Liver (tissue), 9 donors: ENCODE results near the gene YWHAB. TPM values are rescaled to one million over a fixed set of nuclear protein-coding genes. Genes with fewer than 3 reads are reported as not detected.

ENCODE experiments used
- DNase-seq: peaks from one replicate; pipeline ENCODE4 v3.0.0-alpha.2; 2017; ENCODE audit warnings: low spot score
- H3K27ac ChIP-seq, 2 donors: one replicate each; pipeline ENCODE4 v1.7.0; 2013; ENCODE audit warnings: inconsistent platforms in 2 of 2, low read length in 2 of 2, control low read depth in 1 of 2, low read depth in 1 of 2, mild to moderate bottlenecking in 1 of 2
- H3K27me3 ChIP-seq, 4 donors: one replicate each; pipeline versions ENCODE4 v1.6.1 to v1.7.0; 2013; ENCODE audit warnings: low read length in 3 of 4, inconsistent platforms in 1 of 4, mild to moderate bottlenecking in 1 of 4, moderate library complexity in 1 of 4; ENCODE audit not compliant: control insufficient read depth in 4 of 4, insufficient read depth in 4 of 4
- H3K36me3 ChIP-seq, 4 donors: one replicate each; pipeline versions ENCODE4 v1.6.1 to v1.7.0; 2013; ENCODE audit warnings: low read length in 3 of 4, mild to moderate bottlenecking in 3 of 4, low read depth in 1 of 4, moderate library complexity in 1 of 4; ENCODE audit not compliant: control insufficient read depth in 4 of 4, insufficient read depth in 3 of 4
- H3K4me1 ChIP-seq, 4 donors: one replicate each; pipeline versions ENCODE4 v1.6.1 to v1.7.0; 2013; ENCODE audit warnings: low read length in 3 of 4, mild to moderate bottlenecking in 3 of 4, moderate library complexity in 1 of 4; ENCODE audit not compliant: control insufficient read depth in 4 of 4, insufficient read depth in 4 of 4
- H3K4me3 ChIP-seq, 3 donors: one replicate each; pipeline versions ENCODE4 v1.6.1 to v1.7.0; 2013; ENCODE audit warnings: low read length in 3 of 3, control low read depth in 1 of 3, low read depth in 1 of 3, mild to moderate bottlenecking in 1 of 3
- H3K9ac ChIP-seq, 2 donors: one replicate each; pipeline ENCODE4 v1.7.0; 2013; ENCODE audit warnings: low read length in 2 of 2, mild to moderate bottlenecking in 2 of 2, moderate library complexity in 2 of 2, control low read depth in 1 of 2, low read depth in 1 of 2
- H3K9me3 ChIP-seq, 4 donors: one replicate each; pipeline versions ENCODE4 v1.6.1 to v1.7.0; 2013; ENCODE audit warnings: low read length in 3 of 4; ENCODE audit not compliant: control insufficient read depth in 4 of 4
- ATF3 ChIP-seq: IDR thresholded peaks from 2 replicates; pipeline ENCODE4 v1.6.1; 2016; ENCODE audit warnings: antibody characterized with exemption
- CTCF ChIP-seq: fragments of 150-350 bp; IDR thresholded peaks from 2 replicates; pipeline ENCODE4 v1.5.1; 2017; ENCODE audit warnings: improper control_type of control experiment, low read depth, low read length; ENCODE audit not compliant: missing input control
- EGR1 ChIP-seq, 2 donors: IDR thresholded peaks; 2 replicates each; pipeline ENCODE4 v1.6.1; 2016 to 2018; ENCODE audit warnings: antibody characterized with exemption in 2 of 2, low read depth in 2 of 2
- FOXA1 ChIP-seq: IDR thresholded peaks from 2 replicates; pipeline ENCODE4 v1.6.1; 2016; ENCODE audit warnings: antibody characterized with exemption
- FOXA2 ChIP-seq: IDR thresholded peaks from 2 replicates; pipeline ENCODE4 v1.6.1; 2016; ENCODE audit warnings: antibody characterized with exemption
- GABPA ChIP-seq, 2 donors: IDR thresholded peaks in 1 of 2; conservative IDR thresholded peaks in 1 of 2; 2 replicates each; pipeline ENCODE4 v1.6.1; 2016; ENCODE audit warnings: antibody characterized with exemption in 2 of 2, mild to moderate bottlenecking in 1 of 2, moderate library complexity in 1 of 2
- HNF4G ChIP-seq: IDR thresholded peaks from 2 replicates; pipeline ENCODE4 v1.6.1; 2016; ENCODE audit warnings: antibody characterized with exemption
- JUND ChIP-seq, 2 donors: IDR thresholded peaks; 2 replicates each; pipeline ENCODE4 v1.6.1; 2016; ENCODE audit warnings: antibody characterized with exemption in 2 of 2
- NR2F2 ChIP-seq: IDR thresholded peaks from 2 replicates; pipeline ENCODE4 v1.6.1; 2016; ENCODE audit warnings: antibody characterized with exemption
- REST ChIP-seq: IDR thresholded peaks from 2 replicates; pipeline ENCODE4 v1.6.1; 2016; ENCODE audit warnings: antibody characterized with exemption, mild to moderate bottlenecking
- RXRA ChIP-seq, 2 donors: IDR thresholded peaks; 2 replicates each; pipeline ENCODE4 v1.6.1; 2017 to 2018; ENCODE audit warnings: antibody characterized with exemption in 2 of 2, mild to moderate bottlenecking in 1 of 2
- SP1 ChIP-seq: IDR thresholded peaks from 2 replicates; pipeline ENCODE4 v1.6.1; 2018; ENCODE audit warnings: antibody characterized with exemption, mild to moderate bottlenecking
- TAF1 ChIP-seq: conservative IDR thresholded peaks from 2 replicates; pipeline ENCODE4 v1.6.1; 2016; ENCODE audit warnings: antibody characterized with exemption, mild to moderate bottlenecking
- ZBTB33 ChIP-seq: IDR thresholded peaks from 2 replicates; pipeline ENCODE4 v1.6.1; 2016; ENCODE audit warnings: antibody characterized with exemption
- WGBS: extraction: QIAGEN DNeasy Blood & Tissue Kit; methylation state at CpG from one replicate; pipeline ENCODE4 v1.1.7; 2013; 5-methylcytosine and 5-hydroxymethylcytosine counted together
- polyA plus RNA-seq, 2 donors: library from polyadenylated mRNA; stranded (reverse) in 1 of 2; unstranded in 1 of 2; fragments of 200-250 nt in 1 of 2; fragments of >200 nt in 1 of 2; fragmentation: Nextera tagmentation in 1 of 2; extraction: Ambion mirVana in 1 of 2; gene quantifications; one replicate each; pipeline versions ENCODE4 v1.2.1 to v1.2.3, GENCODE V29; 2013 to 2015
- total RNA-seq, 2 donors: library from RNA; depleted of rRNA; stranded (reverse); fragments of >200 nt; gene quantifications; one replicate each; pipeline ENCODE4 v1.2.3, GENCODE V29; 2014
- donor health status: healthy.
- donor health status: healthy.
- donor health status: healthy.
- donor health status: healthy.
- donor health status: healthy.

Gene YWHAB
- total and polyA plus RNA-seq, 4 donors: 41.6 to 86.5 (median 43.3) TPM

GRCh38 chr20:44914924-44915323, 29.4 kb downstream of the YWHAB start:
- TF ChIP-seq CTCF (no peak), ZBTB33 (no peak), TAF1 (no peak), GABPA (IDR thresholded peaks at IDR 0.05 in 1 of 2, conservative IDR thresholded peaks at IDR 0.05 in 1 of 2) (no peak)
- H3K27ac ChIP-seq: no peak overlapping the region
- H3K9me3 ChIP-seq: no peaks in the 10 kb centered on the region
- H3K9ac ChIP-seq: no peak overlapping the region
- no peaks in the 10 kb centered on the region for H3K27me3 ChIP-seq
- H3K4me3 ChIP-seq: no peak overlapping the region
- H3K4me1 ChIP-seq: peaks cover 3 to 17% (median 10%) of the 10 kb centered on the region in 4 donors
- H3K36me3 ChIP-seq: peaks cover 0 to 15% (median 8%) of the 10 kb centered on the region in 4 donors
- no peak for DNase-seq
- WGBS: 86% methylated on average over 1 of the region's 1 CpG

- TF ChIP-seq NR2F2: no peak
- no peak for TF ChIP-seq SP1
- TF ChIP-seq CTCF: no peak
- no peak for TF ChIP-seq ZBTB33
- TF ChIP-seq EGR1 (IDR thresholded peaks at IDR 0.05; ENCODE audit: low read depth in 2 of 2): no peak
- no peak for TF ChIP-seq HNF4G
- no peak for TF ChIP-seq RXRA (IDR thresholded peaks at IDR 0.05)
- no peak for TF ChIP-seq ATF3
- no peak for TF ChIP-seq JUND (IDR thresholded peaks at IDR 0.05)
- TF ChIP-seq FOXA1: no peak
- no peak for TF ChIP-seq GABPA (IDR thresholded peaks at IDR 0.05 in 1 of 2, conservative IDR thresholded peaks at IDR 0.05 in 1 of 2)
- TF ChIP-seq FOXA2: no peak
- no peak for TF ChIP-seq REST
- no peak overlapping the region for H3K9ac ChIP-seq
- H3K4me1 ChIP-seq: peaks cover 2 to 5% (median 3%) of the 10 kb centered on the region in 4 donors
- no peak for DNase-seq
- H3K36me3 ChIP-seq: peaks cover 0 to 17% (median 8%) of the 10 kb centered on the region in 4 donors
- 96% methylated on average over 12 of the region's 12 CpGs for WGBS
- no peak overlapping the region for H3K4me3 ChIP-seq
- no peak overlapping the region for H3K27ac ChIP-seq
- H3K27me3 ChIP-seq: no peaks in the 10 kb centered on the region
- no peaks in the 10 kb centered on the region for H3K9me3 ChIP-seq
Measured at GRCh38 chr20:44916586-44916985, 31.1 kb downstream of the YWHAB start.
